Keratinocyte (primary cell): Measurements from ENCODE around the gene N4BP2.

Experiments used
- EZH2 ChIP-seq: IDR thresholded peaks from one replicate; pipeline ENCODE4 v1.6.1; 2012; ENCODE audit warnings: inconsistent platforms, mild to moderate bottlenecking, low read length, moderate library complexity
- TF ChIP-seq, protein P1 (sequence below), 3 experiments: IDR thresholded peaks in 1 of 3; conservative IDR thresholded peaks in 1 of 3; optimal IDR thresholded peaks in 1 of 3; 2 replicates in 2 of 3; 3 replicates in 1 of 3; pipeline versions ENCODE3 to v1.5.1; 2011; ENCODE audit warnings: low read length in 3 of 3, mild to moderate bottlenecking in 3 of 3, moderate library complexity in 2 of 3, control low read depth in 1 of 3, inconsistent platforms in 1 of 3; ENCODE audit not compliant: insufficient read depth in 2 of 3; ENCODE audit errors: extremely low read depth in 1 of 3

DNA sequence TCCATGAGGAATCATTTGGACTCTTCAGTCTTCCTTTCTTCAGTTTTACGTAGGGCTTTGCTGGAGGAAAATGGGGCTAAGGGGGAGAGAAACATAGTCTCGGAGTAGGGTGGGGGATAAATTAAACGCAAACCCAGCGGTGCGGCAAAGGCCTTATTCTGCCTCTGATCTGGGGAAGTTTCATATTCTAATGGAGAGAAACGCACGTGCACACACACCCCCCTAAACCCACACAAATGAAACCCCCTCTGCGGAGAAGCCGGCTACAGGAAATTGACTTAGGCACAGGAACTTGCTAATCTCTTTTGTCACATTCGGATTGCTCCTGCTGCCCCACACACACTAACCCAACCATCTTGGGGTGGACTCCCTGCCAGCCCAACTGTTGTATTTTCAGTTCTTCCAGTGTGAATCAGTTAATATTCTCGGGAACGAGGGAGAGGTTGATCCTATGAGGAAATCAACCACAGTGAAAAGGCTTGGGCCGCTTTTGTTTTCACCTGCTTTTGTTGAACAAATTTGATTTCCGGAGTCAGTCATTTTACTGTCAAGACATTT lies 140.2 kb downstream of the N4BP2 start, which contains the start of gene RHOH:
- TF ChIP-seq, protein P1, sequence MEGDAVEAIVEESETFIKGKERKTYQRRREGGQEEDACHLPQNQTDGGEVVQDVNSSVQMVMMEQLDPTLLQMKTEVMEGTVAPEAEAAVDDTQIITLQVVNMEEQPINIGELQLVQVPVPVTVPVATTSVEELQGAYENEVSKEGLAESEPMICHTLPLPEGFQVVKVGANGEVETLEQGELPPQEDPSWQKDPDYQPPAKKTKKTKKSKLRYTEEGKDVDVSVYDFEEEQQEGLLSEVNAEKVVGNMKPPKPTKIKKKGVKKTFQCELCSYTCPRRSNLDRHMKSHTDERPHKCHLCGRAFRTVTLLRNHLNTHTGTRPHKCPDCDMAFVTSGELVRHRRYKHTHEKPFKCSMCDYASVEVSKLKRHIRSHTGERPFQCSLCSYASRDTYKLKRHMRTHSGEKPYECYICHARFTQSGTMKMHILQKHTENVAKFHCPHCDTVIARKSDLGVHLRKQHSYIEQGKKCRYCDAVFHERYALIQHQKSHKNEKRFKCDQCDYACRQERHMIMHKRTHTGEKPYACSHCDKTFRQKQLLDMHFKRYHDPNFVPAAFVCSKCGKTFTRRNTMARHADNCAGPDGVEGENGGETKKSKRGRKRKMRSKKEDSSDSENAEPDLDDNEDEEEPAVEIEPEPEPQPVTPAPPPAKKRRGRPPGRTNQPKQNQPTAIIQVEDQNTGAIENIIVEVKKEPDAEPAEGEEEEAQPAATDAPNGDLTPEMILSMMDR (optimal IDR thresholded peaks at IDR 0.05 in 1 of 3, IDR thresholded peaks at IDR 0.05 in 1 of 3, conservative IDR thresholded peaks at IDR 0.05 in 1 of 3; ENCODE audit: extremely low read depth in 1 of 3, insufficient read depth in 2 of 3, low read length in 3 of 3), result no peak
- TF ChIP-seq EZH2, result no peak
